ENCODE measurements around the gene FAM117B. TPM values are rescaled to one million over a fixed set of nuclear protein-coding genes. Genes with fewer than 3 reads are reported as not detected.

The FAM117B gene
- total RNA-seq, 2 experiments from 2014 or later = 46.8 to 50.4 TPM

- Histone ChIP-seq H3K4me1 (ENCODE audit: insufficient read depth, low read length) (no peaks in the 10 kb centered on the region), H3K4me3 (ENCODE audit: low read length) (no peak overlapping the region), H3K27me3 (ENCODE audit: control insufficient read depth in 1 of 2, insufficient read depth in 2 of 2, low read length in 2 of 2) (no peaks in the 10 kb centered on the region), H3K9me3 (ENCODE audit: control insufficient read depth in 1 of 2, insufficient read depth in 1 of 2, low read length in 2 of 2) (no peaks in the 10 kb centered on the region), H3K36me3 (ENCODE audit: insufficient read depth, low read length) (no peaks in the 10 kb centered on the region), H3K27ac (ENCODE audit: low read depth in 1 of 2, low read length in 2 of 2) (no peak overlapping the region)
- POLR2A ChIA-PET = no interaction called here
- H3K4me3 Mint-ChIP-seq = no peak overlapping the region
- no peaks in the 10 kb centered on the region for H3K9me3 Mint-ChIP-seq
- peaks cover 7% of the 10 kb centered on the region for H3K4me1 Mint-ChIP-seq (ENCODE audit: low read depth)
- H3K27ac Mint-ChIP-seq = no peak overlapping the region
- no peak for TF ChIP-seq CTCF (IDR thresholded peaks at IDR 0.05)
- CTCF ChIA-PET = interaction anchor here (1.0 kb wide), 1 partner anchor 12 kb away, joined by 3 read pairs; no protein-coding TSS in a partner anchor
- intact Hi-C loops (cut with DNase I, micrococcal nuclease) = no loop called here
- no peaks in the 10 kb centered on the region for H3K27me3 Mint-ChIP-seq
- DNase-seq = peak in 1 of 14 experiments; percentile 28
- no peaks in the 10 kb centered on the region for H3K36me3 Mint-ChIP-seq (ENCODE audit: low read depth)
- ATAC-seq (ENCODE audit: poor library complexity) = no peak
These were observed 26.5 kb upstream of the FAM117B start for GRCh38 chr2:202608142-202608852.

- ChIA-PET CTCF (no interaction called here), POLR2A (interaction anchor here (0.6 kb wide), 1 partner anchor 223 kb away, joined by 3 read pairs; no protein-coding TSS in a partner anchor)
- no peak for TF ChIP-seq CTCF (IDR thresholded peaks at IDR 0.05)
- no peaks in the 10 kb centered on the region for H3K4me1 ChIP-seq (ENCODE audit: insufficient read depth, low read length)
- H3K27ac Mint-ChIP-seq = no peak overlapping the region
- H3K4me3 Mint-ChIP-seq = no peak overlapping the region
- H3K27me3 ChIP-seq (ENCODE audit: control insufficient read depth in 1 of 2, insufficient read depth in 2 of 2, low read length in 2 of 2) = no peaks in the 10 kb centered on the region
- peaks cover 7% of the 10 kb centered on the region for H3K4me1 Mint-ChIP-seq (ENCODE audit: low read depth)
- no peaks in the 10 kb centered on the region for H3K36me3 Mint-ChIP-seq (ENCODE audit: low read depth)
- H3K9me3 ChIP-seq (ENCODE audit: control insufficient read depth in 1 of 2, insufficient read depth in 1 of 2, low read length in 2 of 2) = no peaks in the 10 kb centered on the region
- intact Hi-C loops (cut with DNase I, micrococcal nuclease) = no loop called here
- H3K4me3 ChIP-seq (ENCODE audit: low read length) = no peak overlapping the region
- no peak overlapping the region for H3K27ac ChIP-seq (ENCODE audit: low read depth in 1 of 2, low read length in 2 of 2)
- ATAC-seq (ENCODE audit: poor library complexity) (no peak), DNase-seq (no peak)
- H3K27me3 Mint-ChIP-seq = no peaks in the 10 kb centered on the region
- no peaks in the 10 kb centered on the region for H3K36me3 ChIP-seq (ENCODE audit: insufficient read depth, low read length)
- no peaks in the 10 kb centered on the region for H3K9me3 Mint-ChIP-seq
These were observed 25.2 kb upstream of the FAM117B start for GRCh38 chr2:202609381-202610145.

GRCh38 chr2:202610380-202610779, 24.4 kb upstream of the FAM117B start:
- Mint-ChIP-seq H3K4me1 (ENCODE audit: low read depth) (peaks cover 7% of the 10 kb centered on the region), H3K27ac (no peak overlapping the region), H3K27me3 (no peaks in the 10 kb centered on the region), H3K4me3 (no peak overlapping the region), H3K9me3 (no peaks in the 10 kb centered on the region), H3K36me3 (ENCODE audit: low read depth) (no peaks in the 10 kb centered on the region)
- no peaks in the 10 kb centered on the region for H3K9me3 ChIP-seq (ENCODE audit: control insufficient read depth in 1 of 2, insufficient read depth in 1 of 2, low read length in 2 of 2)
- intact Hi-C loops (cut with DNase I, micrococcal nuclease) = no loop called here
- no peak overlapping the region for H3K27ac ChIP-seq (ENCODE audit: low read depth in 1 of 2, low read length in 2 of 2)
- H3K4me1 ChIP-seq (ENCODE audit: insufficient read depth, low read length) = no peaks in the 10 kb centered on the region
- H3K27me3 ChIP-seq (ENCODE audit: control insufficient read depth in 1 of 2, insufficient read depth in 2 of 2, low read length in 2 of 2) = no peaks in the 10 kb centered on the region
- ChIA-PET CTCF (no interaction called here), POLR2A (interaction anchor here (0.6 kb wide), 1 partner anchor 222 kb away, joined by 3 read pairs; no protein-coding TSS in a partner anchor)
- DNase-seq = no peak
- H3K36me3 ChIP-seq (ENCODE audit: insufficient read depth, low read length) = no peaks in the 10 kb centered on the region
- no peak overlapping the region for H3K4me3 ChIP-seq (ENCODE audit: low read length)
- ATAC-seq (ENCODE audit: poor library complexity) = no peak
- TF ChIP-seq CTCF (IDR thresholded peaks at IDR 0.05) = no peak
